Transverse colon (tissue), 4 donors: ENCODE data around the gene RYR3.

ENCODE experiments used
- EP300 ChIP-seq: sonication (generic); formaldehyde crosslinking; IDR thresholded peaks from one replicate; pipeline ENCODE4 v1.6.1; 2017; ENCODE audit warnings: antibody characterized with exemption, low read depth
- POLR2A ChIP-seq: fragments of 450-650 bp; IDR thresholded peaks from one replicate; pipeline ENCODE4 v1.6.1; 2016; ENCODE audit warnings: antibody characterized with exemption, mild to moderate bottlenecking, moderate library complexity
- POLR2AphosphoS5 ChIP-seq, 3 donors: sonication (generic); formaldehyde crosslinking; IDR thresholded peaks; one replicate each; pipeline ENCODE4 v1.6.1; 2016; ENCODE audit warnings: antibody characterized with exemption in 3 of 3
- TF ChIP-seq, protein P1 (sequence below), 5 experiments: fragments of 200-600 bp in 3 of 5; fragments of 450-650 bp in 2 of 5; sonication (generic) in 3 of 5; IDR thresholded peaks; 1 replicate in 2 of 5; 2 replicates in 3 of 5; pipeline ENCODE4 v1.5.1; 2016 to 2017; ENCODE audit warnings: antibody characterized with exemption in 5 of 5, inconsistent platforms in 3 of 5, mild to moderate bottlenecking in 2 of 5, moderate library complexity in 1 of 5

DNA sequence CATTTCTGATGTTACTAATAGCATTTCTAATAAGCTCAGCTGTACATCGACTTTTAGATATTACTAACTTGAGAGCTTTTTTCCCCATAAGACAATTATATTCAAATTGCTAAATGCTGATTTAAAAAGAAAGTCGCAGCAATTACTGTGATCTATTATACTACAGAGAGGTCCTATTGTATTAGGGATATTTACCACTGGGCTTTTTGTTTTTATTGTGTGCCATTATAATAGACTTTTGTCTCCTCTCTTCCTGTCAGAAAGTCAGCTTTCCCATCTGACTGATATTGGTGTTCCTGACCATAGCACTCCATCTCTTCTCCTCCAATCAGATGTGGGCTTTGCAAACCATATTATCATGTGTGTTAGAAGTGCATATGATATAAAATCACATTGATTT is 27.2 kb upstream of the RYR3 start:
- TF ChIP-seq, protein P1, sequence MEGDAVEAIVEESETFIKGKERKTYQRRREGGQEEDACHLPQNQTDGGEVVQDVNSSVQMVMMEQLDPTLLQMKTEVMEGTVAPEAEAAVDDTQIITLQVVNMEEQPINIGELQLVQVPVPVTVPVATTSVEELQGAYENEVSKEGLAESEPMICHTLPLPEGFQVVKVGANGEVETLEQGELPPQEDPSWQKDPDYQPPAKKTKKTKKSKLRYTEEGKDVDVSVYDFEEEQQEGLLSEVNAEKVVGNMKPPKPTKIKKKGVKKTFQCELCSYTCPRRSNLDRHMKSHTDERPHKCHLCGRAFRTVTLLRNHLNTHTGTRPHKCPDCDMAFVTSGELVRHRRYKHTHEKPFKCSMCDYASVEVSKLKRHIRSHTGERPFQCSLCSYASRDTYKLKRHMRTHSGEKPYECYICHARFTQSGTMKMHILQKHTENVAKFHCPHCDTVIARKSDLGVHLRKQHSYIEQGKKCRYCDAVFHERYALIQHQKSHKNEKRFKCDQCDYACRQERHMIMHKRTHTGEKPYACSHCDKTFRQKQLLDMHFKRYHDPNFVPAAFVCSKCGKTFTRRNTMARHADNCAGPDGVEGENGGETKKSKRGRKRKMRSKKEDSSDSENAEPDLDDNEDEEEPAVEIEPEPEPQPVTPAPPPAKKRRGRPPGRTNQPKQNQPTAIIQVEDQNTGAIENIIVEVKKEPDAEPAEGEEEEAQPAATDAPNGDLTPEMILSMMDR (IDR thresholded peaks at IDR 0.05), result no peak
- no peak for TF ChIP-seq POLR2A
- no peak for TF ChIP-seq EP300
- TF ChIP-seq POLR2AphosphoS5 (IDR thresholded peaks at IDR 0.05), result no peak
